Brain microvascular endothelial cell (primary cell): ENCODE measurements around the gene KMT5B.

Experiments used
- DNase-seq: peaks from one replicate; pipeline ENCODE4 v3.0.0-alpha.2; 2020
- H3K27ac ChIP-seq: fragments of 250-450 bp; sonication (Bioruptor Pico); 2 replicates; pipeline ENCODE4 v1.5.1; 2020; ENCODE audit warnings: mild to moderate bottlenecking, moderate library complexity
- H3K27me3 ChIP-seq: fragments of 250-450 bp; sonication (Bioruptor Pico); replicated peaks from 2 replicates; pipeline ENCODE4 v1.5.1; 2020; ENCODE audit warnings: mild to moderate bottlenecking
- H3K36me3 ChIP-seq: fragments of 250-450 bp; sonication (Bioruptor Pico); replicated peaks from 2 replicates; pipeline ENCODE4 v1.5.1; 2020; ENCODE audit warnings: mild to moderate bottlenecking
- H3K4me3 ChIP-seq: 2 replicates; pipeline ENCODE4 v1.5.1; 2011; ENCODE audit warnings: low read depth, mild to moderate bottlenecking, control low read depth, low read length, moderate library complexity
- in situ Hi-C: cut with HindIII; loops from 2 replicates; pipeline ENCODE4 v1.10.0; 2017; ENCODE audit warnings: low sequenced_read_pairs, low pct_ligation_motif_present
- TF ChIP-seq, protein P1 (sequence below): IDR thresholded peaks from 2 replicates; pipeline ENCODE4 v1.5.1; 2011; ENCODE audit warnings: low read depth, mild to moderate bottlenecking, moderate library complexity, low read length, control low read depth, inconsistent platforms; ENCODE audit errors: missing control alignments

The KMT5B gene

DNA sequence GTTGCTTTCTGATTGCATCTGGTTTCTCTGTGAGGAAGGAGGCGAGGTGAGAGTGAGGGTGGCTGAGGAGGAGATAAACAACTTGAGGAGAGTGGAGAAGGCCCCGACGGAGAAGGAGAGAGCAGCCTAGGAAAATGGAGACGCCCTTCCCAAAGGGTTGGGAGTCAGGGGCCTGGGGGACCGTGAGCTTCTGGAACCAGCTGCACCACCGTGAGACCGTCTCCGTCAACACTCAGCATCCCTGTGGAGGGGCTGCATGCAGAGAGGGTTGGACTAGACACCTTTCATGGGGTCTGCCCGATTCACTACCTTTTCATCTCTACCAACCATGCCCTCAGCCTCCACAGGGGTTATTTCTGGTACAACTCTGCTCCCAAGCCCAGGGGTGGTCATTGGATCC lies 13.3 kb upstream of the KMT5B start:
- H3K4me3 ChIP-seq: no peak overlapping the region
- DNase-seq: no peak
- TF ChIP-seq, protein P1, sequence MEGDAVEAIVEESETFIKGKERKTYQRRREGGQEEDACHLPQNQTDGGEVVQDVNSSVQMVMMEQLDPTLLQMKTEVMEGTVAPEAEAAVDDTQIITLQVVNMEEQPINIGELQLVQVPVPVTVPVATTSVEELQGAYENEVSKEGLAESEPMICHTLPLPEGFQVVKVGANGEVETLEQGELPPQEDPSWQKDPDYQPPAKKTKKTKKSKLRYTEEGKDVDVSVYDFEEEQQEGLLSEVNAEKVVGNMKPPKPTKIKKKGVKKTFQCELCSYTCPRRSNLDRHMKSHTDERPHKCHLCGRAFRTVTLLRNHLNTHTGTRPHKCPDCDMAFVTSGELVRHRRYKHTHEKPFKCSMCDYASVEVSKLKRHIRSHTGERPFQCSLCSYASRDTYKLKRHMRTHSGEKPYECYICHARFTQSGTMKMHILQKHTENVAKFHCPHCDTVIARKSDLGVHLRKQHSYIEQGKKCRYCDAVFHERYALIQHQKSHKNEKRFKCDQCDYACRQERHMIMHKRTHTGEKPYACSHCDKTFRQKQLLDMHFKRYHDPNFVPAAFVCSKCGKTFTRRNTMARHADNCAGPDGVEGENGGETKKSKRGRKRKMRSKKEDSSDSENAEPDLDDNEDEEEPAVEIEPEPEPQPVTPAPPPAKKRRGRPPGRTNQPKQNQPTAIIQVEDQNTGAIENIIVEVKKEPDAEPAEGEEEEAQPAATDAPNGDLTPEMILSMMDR: no peak
- in situ Hi-C loops: no loop called here
- no peaks in the 10 kb centered on the region for H3K36me3 ChIP-seq
- no peaks in the 10 kb centered on the region for H3K27me3 ChIP-seq
- no peak overlapping the region for H3K27ac ChIP-seq

DNA sequence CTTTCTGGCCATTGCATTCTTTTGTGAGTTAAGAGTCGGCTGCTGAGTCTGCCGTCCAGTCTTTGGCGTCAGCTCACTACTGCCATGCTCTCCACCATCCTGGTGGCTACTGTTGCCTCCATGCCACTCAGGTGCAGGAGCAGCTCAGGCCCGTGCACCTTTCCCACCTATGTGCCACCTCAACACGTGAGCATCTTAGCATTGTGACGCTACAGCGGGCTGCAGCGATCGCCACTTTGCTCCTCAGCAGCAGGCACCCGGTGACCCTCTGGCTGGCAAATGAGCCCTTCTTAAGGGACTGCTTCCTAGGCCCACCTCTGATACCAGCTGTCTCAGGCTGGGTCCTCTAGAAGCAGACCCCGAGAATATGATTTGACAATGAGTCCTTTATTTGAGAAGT lies 11.5 kb upstream of the KMT5B start:
- H3K27me3 ChIP-seq: no peaks in the 10 kb centered on the region
- TF ChIP-seq, protein P1: no peak

DNA sequence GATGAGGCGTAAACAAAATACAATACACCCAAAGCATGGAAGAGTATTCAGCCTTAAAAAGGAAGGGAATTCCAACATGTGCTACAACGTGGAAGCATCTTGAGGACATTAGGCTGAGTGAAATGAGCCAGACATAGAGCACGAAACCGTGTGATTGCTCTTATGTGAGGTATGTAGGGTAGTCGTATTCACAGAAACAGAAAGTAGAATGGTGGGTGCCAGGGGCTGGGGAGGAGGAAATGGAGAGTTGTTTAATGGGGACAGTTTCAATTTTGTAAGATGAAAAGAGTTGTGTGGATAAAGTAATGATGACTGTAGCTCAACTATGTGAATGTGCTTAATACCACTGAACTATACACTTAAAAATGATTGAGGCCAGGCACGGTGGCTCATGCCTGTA lies 10.2 kb upstream of the KMT5B start:
- TF ChIP-seq, protein P1: no peak
- H3K27me3 ChIP-seq: no peaks in the 10 kb centered on the region
- DNase-seq: no peak
- no peak overlapping the region for H3K27ac ChIP-seq
- H3K4me3 ChIP-seq: no peak overlapping the region
- in situ Hi-C loops: no loop called here
- H3K36me3 ChIP-seq: no peaks in the 10 kb centered on the region

More for the DNA sequence above, 11.5 kb upstream of the KMT5B start:
- in situ Hi-C loops: no loop called here
- H3K4me3 ChIP-seq: no peak overlapping the region
- no peak overlapping the region for H3K27ac ChIP-seq
- H3K36me3 ChIP-seq: no peaks in the 10 kb centered on the region
- no peak for DNase-seq

DNA sequence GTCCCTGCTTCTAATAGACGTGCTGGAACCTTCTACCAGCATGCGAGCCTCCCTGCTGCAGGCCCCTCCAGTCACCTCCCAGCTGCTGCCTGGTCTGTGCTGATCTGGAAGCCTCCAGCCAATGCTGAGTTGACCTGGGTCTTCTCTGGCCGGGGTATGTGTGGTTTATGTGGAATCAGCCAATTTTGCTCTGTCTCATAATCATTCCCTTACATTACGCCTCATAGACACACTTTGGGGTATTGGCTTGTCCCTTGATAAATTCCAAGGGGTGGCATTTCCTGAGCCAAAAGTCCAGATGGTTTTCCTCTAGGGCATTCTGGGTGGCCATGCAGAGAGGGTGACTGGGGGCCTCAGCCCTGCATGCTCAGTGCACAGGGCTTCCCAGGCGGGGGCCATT lies 8.3 kb upstream of the KMT5B start:
- no peaks in the 10 kb centered on the region for H3K27me3 ChIP-seq

DNA sequence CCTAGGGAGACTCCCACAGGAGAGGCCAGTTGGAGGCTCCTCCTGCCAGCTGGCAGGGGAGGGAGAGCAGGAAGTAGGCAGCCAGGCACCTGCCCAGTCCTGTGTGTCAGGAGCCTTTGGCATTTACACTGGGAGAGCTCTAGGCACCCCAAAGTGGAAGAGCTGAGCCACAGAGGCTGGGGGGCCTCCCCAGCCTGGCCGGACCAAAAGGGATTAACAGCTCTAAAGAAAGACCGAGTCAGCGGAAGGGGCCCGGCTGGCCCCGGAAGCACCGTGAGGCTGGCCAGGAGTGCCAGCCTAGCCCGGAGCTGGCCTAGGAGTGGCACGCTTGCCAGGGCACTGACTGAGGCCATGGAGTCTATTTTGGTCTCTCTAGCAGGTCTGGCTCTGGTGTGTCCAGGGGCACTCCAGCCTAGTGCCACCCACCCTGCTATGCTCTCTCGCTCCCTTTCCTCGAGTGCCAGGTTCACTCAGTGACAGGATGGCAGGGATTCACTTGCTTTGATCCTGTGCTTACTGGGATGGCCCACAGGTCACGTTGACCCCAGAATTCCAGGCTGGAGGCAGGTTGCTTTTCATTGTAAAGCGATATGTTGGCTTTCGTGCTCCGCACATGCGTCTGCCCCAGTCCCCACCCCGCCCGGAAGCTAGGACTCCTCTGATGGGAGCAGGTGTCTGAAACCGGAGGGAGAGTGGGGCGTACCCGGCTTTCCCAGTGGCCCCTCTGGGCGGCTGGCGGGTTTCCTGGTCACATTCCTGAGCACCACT lies 3.3 kb upstream of the KMT5B start:
- in situ Hi-C loops: no loop called here

More for the DNA sequence above, 8.3 kb upstream of the KMT5B start:
- no peak for DNase-seq
- in situ Hi-C loops: no loop called here
- Histone ChIP-seq H3K27ac (no peak overlapping the region), H3K4me3 (no peak overlapping the region), H3K36me3 (no peaks in the 10 kb centered on the region)
- TF ChIP-seq, protein P1: no peak

More for the DNA sequence above, 3.3 kb upstream of the KMT5B start:
- H3K36me3 ChIP-seq: no peaks in the 10 kb centered on the region
- no peaks in the 10 kb centered on the region for H3K27me3 ChIP-seq
- no peak overlapping the region for H3K4me3 ChIP-seq
- TF ChIP-seq, protein P1: no peak
- H3K27ac ChIP-seq: no peak overlapping the region
- no peak for DNase-seq
